ENCODE data around the gene P3H4. TPM values are rescaled to one million over a fixed set of nuclear protein-coding genes. Genes with fewer than 3 reads are reported as not detected.

Gene P3H4
- total and polyA plus RNA-seq, 4 donors = 18.8 to 39.2 (median 31.5) TPM

DNA sequence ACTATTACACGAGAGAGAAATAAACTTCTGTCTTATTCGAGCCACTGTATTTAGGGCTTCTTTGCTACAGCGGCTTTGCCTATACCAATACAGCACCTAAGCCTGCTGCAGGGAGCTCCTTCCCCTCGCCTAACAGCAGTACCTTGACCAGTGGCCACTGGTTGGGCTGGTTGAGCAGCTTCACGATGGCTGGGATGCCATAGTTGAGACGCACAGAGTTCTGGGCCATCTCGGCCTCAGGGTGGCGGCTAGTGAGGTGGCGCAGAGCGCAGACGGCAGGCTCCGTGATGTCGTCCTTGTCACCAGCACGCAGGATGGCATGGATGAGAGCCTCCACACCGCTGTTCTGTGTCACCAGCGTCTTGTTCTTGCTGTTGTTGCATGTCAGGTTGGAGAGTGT lies 48.9 kb downstream of the P3H4 start:
- H3K9me3 ChIP-seq (ENCODE audit: control insufficient read depth, insufficient read depth, low read length) = no peaks in the 10 kb centered on the region
- DNase-seq (ENCODE audit: low read depth in 4 of 6, low spot score in 6 of 6) = no peak
- no peak overlapping the region for H3K27ac ChIP-seq (ENCODE audit: low read depth, low read length)
- H3K4me3 ChIP-seq (ENCODE audit: low read depth, low read length) = no peak overlapping the region
- H3K36me3 ChIP-seq (ENCODE audit: control insufficient read depth, insufficient read depth, low read length) = peaks cover 77% of the 10 kb centered on the region
- H3K27me3 ChIP-seq (ENCODE audit: control insufficient read depth, insufficient read depth, low read length) = no peaks in the 10 kb centered on the region
- peaks cover 4% of the 10 kb centered on the region for H3K4me1 ChIP-seq (ENCODE audit: control insufficient read depth, insufficient read depth, low read length)
- WGBS (ENCODE audit: insufficient coverage) = 96% methylated on average over 15 of the region's 16 CpGs

DNA sequence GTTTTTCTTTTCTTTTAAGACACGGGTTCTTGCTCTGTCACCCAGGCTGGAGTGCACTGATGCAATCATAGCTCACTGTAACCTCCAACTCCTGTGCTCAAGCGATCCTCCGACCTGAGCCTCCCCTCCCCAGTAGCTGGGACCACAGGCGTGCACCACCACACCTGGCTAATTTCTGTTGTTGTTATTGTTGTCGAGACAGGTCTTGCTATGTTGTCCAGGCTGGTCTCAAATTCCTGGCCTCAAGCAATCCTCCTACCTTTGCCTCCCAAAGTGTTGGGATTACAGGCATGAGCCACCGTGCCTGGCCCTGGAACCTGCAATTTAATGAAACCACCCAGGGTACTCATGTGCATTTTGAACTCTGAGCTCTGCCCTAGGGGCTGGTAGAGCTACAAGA lies 49.4 kb downstream of the P3H4 start:
- H3K4me1 ChIP-seq (ENCODE audit: control insufficient read depth, insufficient read depth, low read length) = peaks cover 4% of the 10 kb centered on the region
- H3K36me3 ChIP-seq (ENCODE audit: control insufficient read depth, insufficient read depth, low read length) = peaks cover 77% of the 10 kb centered on the region
- WGBS (ENCODE audit: insufficient coverage) = 100% methylated on average over 2 of the region's 6 CpGs
- H3K27ac ChIP-seq (ENCODE audit: low read depth, low read length) = no peak overlapping the region
- H3K9me3 ChIP-seq (ENCODE audit: control insufficient read depth, insufficient read depth, low read length) = no peaks in the 10 kb centered on the region
- no peak for DNase-seq (ENCODE audit: low read depth in 4 of 6, low spot score in 6 of 6)
- H3K27me3 ChIP-seq (ENCODE audit: control insufficient read depth, insufficient read depth, low read length) = no peaks in the 10 kb centered on the region
- H3K4me3 ChIP-seq (ENCODE audit: low read depth, low read length) = no peak overlapping the region

GRCh38 chr17:41760878-41761277 lies 50.9 kb downstream of the P3H4 start:
- Histone ChIP-seq H3K4me1 (ENCODE audit: control insufficient read depth, insufficient read depth, low read length) (peaks cover 4% of the 10 kb centered on the region), H3K36me3 (ENCODE audit: control insufficient read depth, insufficient read depth, low read length) (peaks cover 79% of the 10 kb centered on the region), H3K4me3 (ENCODE audit: low read depth, low read length) (no peak overlapping the region), H3K9me3 (ENCODE audit: control insufficient read depth, insufficient read depth, low read length) (no peaks in the 10 kb centered on the region), H3K27me3 (ENCODE audit: control insufficient read depth, insufficient read depth, low read length) (no peaks in the 10 kb centered on the region), H3K27ac (ENCODE audit: low read depth, low read length) (no peak overlapping the region)
- no peak for DNase-seq (ENCODE audit: low read depth in 4 of 6, low spot score in 6 of 6)
- WGBS (ENCODE audit: insufficient coverage) = 77% methylated on average over 5 of the region's 6 CpGs

GRCh38 chr17:41758601-41759000 lies 53.1 kb downstream of the P3H4 start:
- Histone ChIP-seq H3K9me3 (ENCODE audit: control insufficient read depth, insufficient read depth, low read length) (no peaks in the 10 kb centered on the region), H3K27ac (ENCODE audit: low read depth, low read length) (no peak overlapping the region), H3K4me3 (ENCODE audit: low read depth, low read length) (no peak overlapping the region), H3K4me1 (ENCODE audit: control insufficient read depth, insufficient read depth, low read length) (peaks cover 4% of the 10 kb centered on the region), H3K27me3 (ENCODE audit: control insufficient read depth, insufficient read depth, low read length) (no peaks in the 10 kb centered on the region), H3K36me3 (ENCODE audit: control insufficient read depth, insufficient read depth, low read length) (peaks cover 84% of the 10 kb centered on the region)
- 45% methylated on average over 8 of the region's 9 CpGs for WGBS (ENCODE audit: insufficient coverage)
- DNase-seq (ENCODE audit: low read depth in 4 of 6, low spot score in 6 of 6) = peak in 1 of 6 donors; percentile 6

GRCh38 chr17:41754066-41754465 lies 57.7 kb downstream of the P3H4 start:
- DNase-seq (ENCODE audit: low read depth in 4 of 6, low spot score in 6 of 6) = no peak
- H3K27me3 ChIP-seq (ENCODE audit: control insufficient read depth, insufficient read depth, low read length) = no peaks in the 10 kb centered on the region
- H3K9me3 ChIP-seq (ENCODE audit: control insufficient read depth, insufficient read depth, low read length) = no peaks in the 10 kb centered on the region
- peaks cover 4% of the 10 kb centered on the region for H3K4me1 ChIP-seq (ENCODE audit: control insufficient read depth, insufficient read depth, low read length)
- WGBS (ENCODE audit: insufficient coverage) = 82% methylated on average over 12 of the region's 12 CpGs
- no peak overlapping the region for H3K4me3 ChIP-seq (ENCODE audit: low read depth, low read length)
- peaks cover 49% of the 10 kb centered on the region for H3K36me3 ChIP-seq (ENCODE audit: control insufficient read depth, insufficient read depth, low read length)
- H3K27ac ChIP-seq (ENCODE audit: low read depth, low read length) = no peak overlapping the region

Other genes starting within 250 kb of the P3H4 start
- gene KRT9, start 239.9 kb downstream of the P3H4 start, total RNA-seq = not detected
- gene KRT9, start 239.9 kb downstream of the P3H4 start, polyA plus RNA-seq (ENCODE audit: insufficient read length in 2 of 2) = under 1 TPM in 1 of 2 donors, not detected in 1; 0.11 TPM
- 1 to 10 TPM; 1.4 to 4.9 TPM for gene KRT14, start 225.1 kb downstream of the P3H4 start, total RNA-seq
- under 1 TPM; 0.62 to 0.82 TPM for gene KRT14, start 225.1 kb downstream of the P3H4 start, polyA plus RNA-seq (ENCODE audit: insufficient read length in 2 of 2)
- under 1 TPM; 0.20 to 0.61 TPM for gene KRT16, start 199.2 kb downstream of the P3H4 start, total RNA-seq
- 1 to 10 TPM; 1.1 to 1.9 TPM for gene KRT16, start 199.2 kb downstream of the P3H4 start, polyA plus RNA-seq (ENCODE audit: insufficient read length in 2 of 2)
- 1 to 10 TPM in 1 of 2 donors, under 1 TPM in 1; 0.69 to 1.5 TPM for gene KRT17, start 187.4 kb downstream of the P3H4 start, total RNA-seq
- under 1 TPM in 1 of 2 donors, not detected in 1; 0.66 TPM for gene KRT17, start 187.4 kb downstream of the P3H4 start, polyA plus RNA-seq (ENCODE audit: insufficient read length in 2 of 2)
- gene EIF1, start 123.1 kb downstream of the P3H4 start, total RNA-seq = 100 to 1,000 TPM; 179 to 244 TPM
- gene EIF1, start 123.1 kb downstream of the P3H4 start, polyA plus RNA-seq (ENCODE audit: insufficient read length in 2 of 2) = 100 to 1,000 TPM; 685 to 689 TPM
- gene GAST, start 99.6 kb downstream of the P3H4 start, total RNA-seq = not detected
- under 1 TPM; 0.47 to 0.57 TPM for gene GAST, start 99.6 kb downstream of the P3H4 start, polyA plus RNA-seq (ENCODE audit: insufficient read length in 2 of 2)
- 10 to 100 TPM in 1 of 2 donors, 1 to 10 TPM in 1; 7.3 to 22.1 TPM for gene HAP1, start 77.3 kb downstream of the P3H4 start, total RNA-seq
- 10 to 100 TPM; 44.2 to 52.8 TPM for gene HAP1, start 77.3 kb downstream of the P3H4 start, polyA plus RNA-seq (ENCODE audit: insufficient read length in 2 of 2)
- 10 to 100 TPM; 15.8 to 56.0 TPM for gene JUP, start 25.2 kb downstream of the P3H4 start, total RNA-seq
- 10 to 100 TPM; 26.8 to 44.6 TPM for gene JUP, start 25.2 kb downstream of the P3H4 start, polyA plus RNA-seq (ENCODE audit: insufficient read length in 2 of 2)
- 100 to 1,000 TPM in 1 of 2 donors, 10 to 100 TPM in 1; 56.6 to 125 TPM for gene FKBP10, start 1.1 kb upstream of the P3H4 start, total RNA-seq
- gene FKBP10, start 1.1 kb upstream of the P3H4 start, polyA plus RNA-seq (ENCODE audit: insufficient read length in 2 of 2) = 100 to 1,000 TPM in 1 of 2 donors, 10 to 100 TPM in 1; 74.2 to 100 TPM
- gene NT5C3B, start 24.3 kb upstream of the P3H4 start, total RNA-seq = 10 to 100 TPM; 74.0 to 88.3 TPM
- gene NT5C3B, start 24.3 kb upstream of the P3H4 start, polyA plus RNA-seq (ENCODE audit: insufficient read length in 2 of 2) = 100 to 1,000 TPM; 123 to 151 TPM
- gene KLHL10, start 25.9 kb upstream of the P3H4 start, total RNA-seq = under 1 TPM; 0.11 to 0.30 TPM
- under 1 TPM in 1 of 2 donors, not detected in 1; 0.63 TPM for gene KLHL10, start 25.9 kb upstream of the P3H4 start, polyA plus RNA-seq (ENCODE audit: insufficient read length in 2 of 2)
- gene KLHL11, start 53.5 kb upstream of the P3H4 start, total RNA-seq = 10 to 100 TPM; 32.2 to 64.6 TPM
- 10 to 100 TPM; 11.1 to 14.7 TPM for gene KLHL11, start 53.5 kb upstream of the P3H4 start, polyA plus RNA-seq (ENCODE audit: insufficient read length in 2 of 2)
- gene ACLY, start 107.0 kb upstream of the P3H4 start, total RNA-seq = 100 to 1,000 TPM in 1 of 2 donors, 10 to 100 TPM in 1; 96.3 to 162 TPM
- 100 to 1,000 TPM; 163 to 186 TPM for gene ACLY, start 107.0 kb upstream of the P3H4 start, polyA plus RNA-seq (ENCODE audit: insufficient read length in 2 of 2)
- gene ODAD4, start 118.7 kb upstream of the P3H4 start, total RNA-seq = 1 to 10 TPM; 2.0 to 7.0 TPM
- gene ODAD4, start 118.7 kb upstream of the P3H4 start, polyA plus RNA-seq (ENCODE audit: insufficient read length in 2 of 2) = 1 to 10 TPM; 7.1 to 8.7 TPM
- gene CNP, start 154.8 kb upstream of the P3H4 start, total RNA-seq = 100 to 1,000 TPM; 277 to 654 TPM
- 1,000 to 10,000 TPM in 1 of 2 donors, 100 to 1,000 TPM in 1; 918 to 1,008 TPM for gene CNP, start 154.8 kb upstream of the P3H4 start, polyA plus RNA-seq (ENCODE audit: insufficient read length in 2 of 2)
- 10 to 100 TPM; 87.3 to 87.6 TPM for gene DNAJC7, start 205.5 kb upstream of the P3H4 start, total RNA-seq
- 100 to 1,000 TPM; 128 to 133 TPM for gene DNAJC7, start 205.5 kb upstream of the P3H4 start, polyA plus RNA-seq (ENCODE audit: insufficient read length in 2 of 2)
- 10 to 100 TPM; 24.7 to 55.8 TPM for gene NKIRAS2, start 208.1 kb upstream of the P3H4 start, total RNA-seq
- 10 to 100 TPM; 75.8 to 79.6 TPM for gene NKIRAS2, start 208.1 kb upstream of the P3H4 start, polyA plus RNA-seq (ENCODE audit: insufficient read length in 2 of 2)
- 1 to 10 TPM; 3.0 to 3.1 TPM for gene C17orf113, start 238.7 kb upstream of the P3H4 start, total RNA-seq
- 1 to 10 TPM; 3.4 to 4.5 TPM for gene C17orf113, start 238.7 kb upstream of the P3H4 start, polyA plus RNA-seq (ENCODE audit: insufficient read length in 2 of 2)

Measured in spinal cord (tissue), 10 donors.